SK-N-SH (cell line): Measurements from ENCODE around the gene GYS2. TPM values are rescaled to one million over a fixed set of nuclear protein-coding genes. Genes with fewer than 3 reads are reported as not detected.

Experiments used
- CTCF ChIA-PET: fragments of 300-600, 350-600 bp; formaldehyde crosslinking; extraction: SDS; loops from one replicate; lab custom pipeline; 2021; lab: Yijun Ruan, JAX
- POLR2A ChIA-PET: fragments of 350-600 bp; sonication (Branson Sonifier 250); formaldehyde crosslinking; extraction: SDS; loops from one replicate; lab custom pipeline; 2020; ENCODE audit warnings: antibody characterized with exemption, inconsistent platforms; lab: Yijun Ruan, JAX
- DNase-seq: peaks from one replicate; pipeline ENCODE4 v3.0.0; 2012
- H2AFZ ChIP-seq: fragments of 200-600 bp; sonication (generic); 2 replicates; pipeline ENCODE4 v1.8.1; 2016; ENCODE audit warnings: antibody characterized with exemption, mild to moderate bottlenecking, low read depth
- H3F3A ChIP-seq: fragments of 200-600 bp; sonication (generic); replicated peaks from 2 replicates; pipeline ENCODE3; 2016; ENCODE audit warnings: antibody characterized with exemption, mild to moderate bottlenecking; ENCODE audit not compliant: insufficient read depth
- H3K27ac ChIP-seq, 2 experiments: fragments of 200-500 bp in 1 of 2; fragments of 200-600 bp in 1 of 2; sonication (Bioruptor generic) in 1 of 2; sonication (generic), shearing (Covaris generic) in 1 of 2; 2 replicates each; pipeline versions ENCODE4 v1.5.1 to v1.6.1; 2014 to 2016; ENCODE audit warnings: low read depth in 2 of 2, inconsistent platforms in 1 of 2, low read length in 1 of 2, mild to moderate bottlenecking in 1 of 2, mixed read lengths in 1 of 2
- H3K27me3 ChIP-seq: fragments of 200-600 bp; sonication (generic), shearing (Covaris generic); 2 replicates; pipeline ENCODE4 v1.6.1; 2016; ENCODE audit warnings: mixed run types; ENCODE audit not compliant: insufficient read depth
- H3K36me3 ChIP-seq, 2 experiments: fragments of 200-500 bp in 1 of 2; fragments of 200-600 bp in 1 of 2; sonication (Bioruptor generic) in 1 of 2; sonication (generic) in 1 of 2; replicated peaks in 1 of 2; 2 replicates each; pipeline versions ENCODE3 to v1.5.1; 2014 to 2016; ENCODE audit warnings: low read length in 1 of 2, mild to moderate bottlenecking in 1 of 2; ENCODE audit not compliant: insufficient read depth in 2 of 2, control insufficient read depth in 1 of 2
- H3K4me1 ChIP-seq, 2 experiments: fragments of 200-500 bp in 1 of 2; fragments of 200-600 bp in 1 of 2; sonication (Bioruptor generic) in 1 of 2; sonication (generic), shearing (Covaris generic) in 1 of 2; 2 replicates each; pipeline versions ENCODE4 v1.5.1 to v1.6.1; 2014 to 2016; ENCODE audit warnings: low read depth in 1 of 2, low read length in 1 of 2, mixed run types in 1 of 2; ENCODE audit not compliant: insufficient read depth in 2 of 2, control insufficient read depth in 1 of 2
- H3K4me2 ChIP-seq: fragments of 200-600 bp; sonication (generic), shearing (Covaris generic); 2 replicates; pipeline ENCODE4 v1.6.1; 2017; ENCODE audit warnings: mixed run types
- H3K4me3 ChIP-seq, 2 experiments: fragments of 200-500 bp in 1 of 2; fragments of 200-600 bp in 1 of 2; sonication (Bioruptor generic) in 1 of 2; sonication (generic), shearing (Covaris generic) in 1 of 2; 2 replicates each; pipeline versions ENCODE4 v1.5.1 to v1.8.1; 2014 to 2016; ENCODE audit warnings: low read depth in 2 of 2, inconsistent platforms in 1 of 2, low read length in 1 of 2, mild to moderate bottlenecking in 1 of 2, mixed read lengths in 1 of 2, moderate library complexity in 1 of 2
- H3K79me2 ChIP-seq: fragments of 200-600 bp; sonication (generic); 2 replicates; pipeline ENCODE4 v1.8.1; 2017; ENCODE audit warnings: mild to moderate bottlenecking; ENCODE audit not compliant: insufficient read depth
- H3K9ac ChIP-seq: fragments of 200-600 bp; sonication (generic); 2 replicates; pipeline ENCODE4 v1.6.1; 2017; ENCODE audit warnings: mixed run types
- H3K9me2 ChIP-seq: fragments of 200-600 bp; sonication (generic); 2 replicates; pipeline ENCODE4 v1.6.1; 2017; ENCODE audit warnings: mixed run types
- H3K9me3 ChIP-seq: fragments of 200-600 bp; sonication (generic); 2 replicates; pipeline ENCODE4 v1.6.1; 2017; ENCODE audit warnings: mixed run types, mild to moderate bottlenecking, moderate library complexity
- H4K20me1 ChIP-seq: fragments of 200-600 bp; sonication (generic); 2 replicates; pipeline ENCODE4 v1.6.1; 2017; ENCODE audit warnings: mild to moderate bottlenecking, mixed run types; ENCODE audit not compliant: insufficient read depth
- CTCF ChIP-seq: fragments of 200-600 bp; sonication (generic); IDR thresholded peaks from 2 replicates; pipeline ENCODE4 v1.6.1; 2017; ENCODE audit warnings: antibody characterized with exemption, mild to moderate bottlenecking, moderate library complexity
- ELF1 ChIP-seq: IDR thresholded peaks from 2 replicates; pipeline ENCODE4 v1.4.0; 2012
- EP300 ChIP-seq, 2 experiments: IDR thresholded peaks; 2 replicates each; pipeline versions ENCODE4 v1.4.0 to v1.6.1; 2012; ENCODE audit warnings: borderline replicate concordance in 1 of 2, low read depth in 1 of 2, low read length in 1 of 2
- EZH2phosphoT487 ChIP-seq: fragments of 200-600 bp; sonication (generic); IDR thresholded peaks from 2 replicates; pipeline ENCODE4 v1.6.1; 2017; ENCODE audit warnings: low read depth, mixed run types, mild to moderate bottlenecking, antibody characterized with exemption, moderate library complexity, borderline replicate concordance
- FOSL2 ChIP-seq: IDR thresholded peaks from 2 replicates; pipeline ENCODE4 v1.4.0; 2012; ENCODE audit warnings: low read depth, mild to moderate bottlenecking, moderate library complexity, borderline replicate concordance
- FOXJ3 ChIP-seq: sonication (generic); formaldehyde crosslinking; IDR thresholded peaks from 2 replicates; pipeline ENCODE4 v1.5.1; 2020; ENCODE audit warnings: mild to moderate bottlenecking, missing genetic modification reagents
- FOXM1 ChIP-seq: IDR thresholded peaks from 2 replicates; pipeline ENCODE4 v1.4.0; 2012; ENCODE audit warnings: low read depth, mild to moderate bottlenecking
- GABPA ChIP-seq: IDR thresholded peaks from 2 replicates; pipeline ENCODE4 v1.4.0; 2012; ENCODE audit warnings: low read depth, mild to moderate bottlenecking
- IRF3 ChIP-seq: fragments of 150-350 bp; IDR thresholded peaks from 2 replicates; pipeline ENCODE4 v1.6.1; 2016; ENCODE audit warnings: mild to moderate bottlenecking, low read depth, low read length
- MAX ChIP-seq: IDR thresholded peaks from 2 replicates; pipeline ENCODE4 v1.4.0; 2012; ENCODE audit warnings: low read depth
- MEF2A ChIP-seq: IDR thresholded peaks from 2 replicates; pipeline ENCODE4 v1.4.0; 2012; ENCODE audit warnings: low read depth, borderline replicate concordance
- MXI1 ChIP-seq: IDR thresholded peaks from 2 replicates; pipeline ENCODE4 v1.6.1; 2012; ENCODE audit warnings: mild to moderate bottlenecking, low read depth, low read length, improper control_type of control experiment
- NRF1 ChIP-seq: IDR thresholded peaks from 2 replicates; pipeline ENCODE4 v1.6.1; 2012; ENCODE audit warnings: low read depth, mild to moderate bottlenecking, low read length
- POLR2AphosphoS5 ChIP-seq: IDR thresholded peaks from 2 replicates; pipeline ENCODE4 v1.6.1; 2012; ENCODE audit warnings: low read depth, low read length
- RAD21 ChIP-seq: IDR thresholded peaks from 2 replicates; pipeline ENCODE4 v1.6.1; 2012; ENCODE audit warnings: mild to moderate bottlenecking, low read length
- RFX5 ChIP-seq: IDR thresholded peaks from 2 replicates; pipeline ENCODE4 v1.6.1; 2012; ENCODE audit warnings: mild to moderate bottlenecking, improper control_type of control experiment, low read length
- SMC3 ChIP-seq: IDR thresholded peaks from 2 replicates; pipeline ENCODE4 v1.6.1; 2012; ENCODE audit warnings: low read depth, low read length, improper control_type of control experiment
- USF2 ChIP-seq: fragments of 150-350 bp; IDR thresholded peaks from 2 replicates; pipeline ENCODE4 v1.6.1; 2017; ENCODE audit warnings: antibody characterized with exemption, low read length, low read depth, borderline replicate concordance
- YY1 ChIP-seq: IDR thresholded peaks from 2 replicates; pipeline ENCODE4 v1.4.0; 2012; ENCODE audit warnings: low read depth, mild to moderate bottlenecking
- ZBTB33 ChIP-seq: IDR thresholded peaks from 2 replicates; pipeline ENCODE4 v1.4.0; 2012; ENCODE audit warnings: low read depth, borderline replicate concordance
- WGBS: methylation state at CpG from one replicate; pipeline ENCODE4 v1.1.6; 2017; ENCODE audit warnings: low lambda C conversion rate; 5-methylcytosine and 5-hydroxymethylcytosine counted together
- polyA plus RNA-seq, 3 experiments: library from polyadenylated mRNA; depleted of rRNA; stranded (reverse); fragments of >200 nt; gene quantifications; 2 replicates each; pipeline ENCODE4 v1.2.3, GENCODE V29; 2012

The GYS2 gene
- polyA plus RNA-seq, 1 of the 3 experiments (the other 2 are of a cell fraction), result not detected

GRCh38 chr12:21634245-21634644 lies 29.6 kb upstream of the GYS2 start:
- ChIA-PET POLR2A (interaction anchor here (1.2 kb wide), 1 partner anchor 23 kb away, joined by 4 read pairs; the partner anchor contains the start of gene LDHB), CTCF (interaction anchor here (2.3 kb wide), 1 partner anchor 46 kb away, joined by 5 read pairs; no protein-coding TSS in a partner anchor)
- WGBS, result 93% methylated on average over 3 of the region's 3 CpGs
- no peaks in the 10 kb centered on the region for H3K9me3 ChIP-seq
- no peaks in the 10 kb centered on the region; a peak in 1 of 4 replicates for H3K4me1 ChIP-seq
- H2AFZ ChIP-seq, result no peak overlapping the region
- no peaks in the 10 kb centered on the region for H3K27me3 ChIP-seq
- H3K4me3 ChIP-seq, result no peak overlapping the region
- no peak overlapping the region for H3K9ac ChIP-seq
- no peak for DNase-seq
- no peak overlapping the region for H3K27ac ChIP-seq
- H3F3A ChIP-seq, result peaks cover 5% of the 10 kb centered on the region
- H3K4me2 ChIP-seq, result no peak overlapping the region
- H4K20me1 ChIP-seq, result no peaks in the 10 kb centered on the region
- TF ChIP-seq YY1, result no peak
- no peak for TF ChIP-seq CTCF
- H3K36me3 ChIP-seq, result peaks cover 52 to 54% of the 10 kb centered on the region in 2 experiments
- no peaks in the 10 kb centered on the region for H3K9me2 ChIP-seq
- no peaks in the 10 kb centered on the region for H3K79me2 ChIP-seq

GRCh38 chr12:21631367-21631766 lies 26.7 kb upstream of the GYS2 start:
- CTCF ChIA-PET, result interaction anchor here (1.1 to 1.5 kb wide), 2 partner anchors 18 to 23 kb away, joined by 3 to 6 read pairs; no protein-coding TSS in a partner anchor
- Histone ChIP-seq H4K20me1 (no peaks in the 10 kb centered on the region), H3K9me3 (no peaks in the 10 kb centered on the region), H3F3A (no peaks in the 10 kb centered on the region), H2AFZ (no peak overlapping the region), H3K4me3 (no peak overlapping the region), H3K4me1 (no peaks in the 10 kb centered on the region), H3K9me2 (no peaks in the 10 kb centered on the region), H3K79me2 (no peaks in the 10 kb centered on the region), H3K9ac (no peak overlapping the region), H3K27me3 (no peaks in the 10 kb centered on the region), H3K27ac (no peak overlapping the region), H3K4me2 (no peak overlapping the region), H3K36me3 (peaks cover 23 to 25% of the 10 kb centered on the region in 2 experiments)
- POLR2A ChIA-PET, result no interaction called here
- 79% methylated on average over 1 of the region's 2 CpGs for WGBS
- DNase-seq, result no peak
- TF ChIP-seq IRF3 (no peak), EZH2phosphoT487 (no peak), POLR2AphosphoS5 (no peak), FOXJ3 (CRISPR knock-in tag) (no peak), FOXM1 (no peak), SMC3 (no peak), RAD21 (no peak), FOSL2 (no peak), USF2 (no peak), MAX (no peak), ZBTB33 (no peak), GABPA (no peak), RFX5 (no peak), MXI1 (no peak), NRF1 (no peak), MEF2A (no peak), ELF1 (no peak), EP300 (IDR thresholded peaks at IDR 0.05; ENCODE audit: borderline replicate concordance in 1 of 2, low read depth in 1 of 2, low read length in 1 of 2) (no peak)
